ENCODE data around the gene PHOX2A. TPM values are rescaled to one million over a fixed set of nuclear protein-coding genes. Genes with fewer than 3 reads are reported as not detected.

The PHOX2A gene
- polyA plus RNA-seq, 3 donors, result not detected

DNA sequence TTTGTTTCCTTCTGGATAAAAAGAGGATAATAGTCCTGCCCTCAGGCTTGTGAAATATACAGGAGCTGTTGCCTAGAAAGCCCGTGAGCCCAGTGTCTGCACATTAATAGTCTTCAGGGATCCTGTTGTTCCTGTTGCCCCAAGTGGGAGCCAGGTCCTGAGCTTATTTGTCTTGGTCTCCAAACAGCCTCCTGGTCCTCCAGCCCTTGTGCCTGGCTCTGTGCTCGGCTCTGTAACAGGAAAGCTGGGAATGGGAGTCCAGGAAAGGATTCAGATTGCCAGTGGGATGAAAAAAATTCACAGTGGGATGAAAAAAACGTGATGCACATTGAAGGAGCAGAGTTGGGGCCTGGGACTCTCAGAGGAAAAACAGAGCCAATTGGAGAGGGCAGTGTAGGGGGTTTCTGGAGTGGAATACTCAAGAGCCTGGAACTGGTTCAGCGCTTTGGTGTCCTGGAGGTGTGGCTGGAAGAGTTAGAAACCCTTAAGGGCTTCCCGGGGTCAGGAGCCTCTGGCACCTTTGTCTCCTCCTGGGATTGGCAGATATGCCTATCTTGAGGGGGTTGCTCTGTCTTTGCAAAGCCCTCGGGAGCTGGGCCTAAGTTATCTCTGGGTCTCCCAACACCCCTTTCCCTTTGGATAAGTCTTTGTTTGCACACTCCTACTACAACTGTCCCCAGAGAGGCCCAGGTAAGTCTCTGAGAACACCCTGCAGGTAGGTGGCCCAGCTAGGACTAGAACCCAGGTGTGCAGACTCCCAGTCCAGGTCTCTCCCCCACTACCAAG is 21.7 kb downstream of the PHOX2A start:
- Mint-ChIP-seq H3K36me3 (peaks cover 9 to 13% of the 10 kb centered on the region in 2 donors), H3K4me1 (peaks cover 63% of the 10 kb centered on the region)
- intact Hi-C loops (cut with micrococcal nuclease), result loop anchor here (5.0 to 10.0 kb wide), 2 partner anchors 50 to 117 kb away; partner anchors contain the start of genes LAMTOR1 (in 1 of the 2) and TOMT (in 1 of the 2)

More for the DNA sequence above, 21.7 kb downstream of the PHOX2A start:
- TF ChIP-seq, protein P1, sequence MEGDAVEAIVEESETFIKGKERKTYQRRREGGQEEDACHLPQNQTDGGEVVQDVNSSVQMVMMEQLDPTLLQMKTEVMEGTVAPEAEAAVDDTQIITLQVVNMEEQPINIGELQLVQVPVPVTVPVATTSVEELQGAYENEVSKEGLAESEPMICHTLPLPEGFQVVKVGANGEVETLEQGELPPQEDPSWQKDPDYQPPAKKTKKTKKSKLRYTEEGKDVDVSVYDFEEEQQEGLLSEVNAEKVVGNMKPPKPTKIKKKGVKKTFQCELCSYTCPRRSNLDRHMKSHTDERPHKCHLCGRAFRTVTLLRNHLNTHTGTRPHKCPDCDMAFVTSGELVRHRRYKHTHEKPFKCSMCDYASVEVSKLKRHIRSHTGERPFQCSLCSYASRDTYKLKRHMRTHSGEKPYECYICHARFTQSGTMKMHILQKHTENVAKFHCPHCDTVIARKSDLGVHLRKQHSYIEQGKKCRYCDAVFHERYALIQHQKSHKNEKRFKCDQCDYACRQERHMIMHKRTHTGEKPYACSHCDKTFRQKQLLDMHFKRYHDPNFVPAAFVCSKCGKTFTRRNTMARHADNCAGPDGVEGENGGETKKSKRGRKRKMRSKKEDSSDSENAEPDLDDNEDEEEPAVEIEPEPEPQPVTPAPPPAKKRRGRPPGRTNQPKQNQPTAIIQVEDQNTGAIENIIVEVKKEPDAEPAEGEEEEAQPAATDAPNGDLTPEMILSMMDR (IDR thresholded peaks at IDR 0.05), result no peak
- no peak for DNase-seq
- no peaks in the 10 kb centered on the region for H3K9me3 ChIP-seq (replicated peaks in 1 of 2; ENCODE audit: control insufficient read depth in 1 of 2, insufficient read depth in 1 of 2, low read length in 2 of 2)
- H2AFZ ChIP-seq (ENCODE audit: insufficient read depth, low read depth, low read length, poor library complexity, severe bottlenecking), result peak overlapping the region; percentile 78
- H3K4me3 Mint-ChIP-seq, result peak overlapping the region; percentile 82
- H4K20me1 ChIP-seq (ENCODE audit: insufficient read depth, low read length), result peaks cover 21% of the 10 kb centered on the region
- peak overlapping the region; percentile 89 to 99 (median 90) for H3K4me3 ChIP-seq (replicated peaks in 1 of 3; ENCODE audit: low read depth in 2 of 3, low read length in 3 of 3)
- no peaks in the 10 kb centered on the region for H3K27me3 ChIP-seq (ENCODE audit: control insufficient read depth in 2 of 2, insufficient read depth in 2 of 2, low read length in 2 of 2)
- H3K27ac Mint-ChIP-seq, result peak overlapping the region; percentile 74 to 94 (median 91)
- peak overlapping the region; percentile 86 for H3K9ac ChIP-seq (ENCODE audit: insufficient read depth, low read length, poor library complexity, severe bottlenecking)
- peaks cover 9 to 10% of the 10 kb centered on the region in 2 donors for H3K36me3 ChIP-seq (replicated peaks in 1 of 2; ENCODE audit: control insufficient read depth in 1 of 2, insufficient read depth in 2 of 2, low read length in 2 of 2)
- H3K79me2 ChIP-seq (ENCODE audit: insufficient read depth, low read length), result peaks cover 35% of the 10 kb centered on the region
- H3K9me3 Mint-ChIP-seq, result no peaks in the 10 kb centered on the region
- H3K27me3 Mint-ChIP-seq (ENCODE audit: low read depth in 3 of 3), result no peaks in the 10 kb centered on the region
- H3K4me1 ChIP-seq (ENCODE audit: control insufficient read depth in 1 of 2, insufficient read depth in 2 of 2, low read length in 2 of 2), result peaks cover 60 to 68% of the 10 kb centered on the region in 2 donors
- WGBS (ENCODE audit: insufficient coverage), result 67% methylated on average over 5 of the region's 6 CpGs
- peak overlapping the region; percentile 98 for H3K4me2 ChIP-seq (replicated peaks; ENCODE audit: extremely low read depth, low read length, poor library complexity, severe bottlenecking)
- H3K27ac ChIP-seq (ENCODE audit: low read depth in 1 of 2, low read length in 2 of 2), result peak overlapping the region; percentile 84 to 86
